ENCODE measurements around the gene VPS8. TPM values are rescaled to one million over a fixed set of nuclear protein-coding genes. Genes with fewer than 3 reads are reported as not detected.

The VPS8 gene
- total and polyA plus RNA-seq, 4 donors: 4.2 to 34.9 (median 22.9) TPM

DNA sequence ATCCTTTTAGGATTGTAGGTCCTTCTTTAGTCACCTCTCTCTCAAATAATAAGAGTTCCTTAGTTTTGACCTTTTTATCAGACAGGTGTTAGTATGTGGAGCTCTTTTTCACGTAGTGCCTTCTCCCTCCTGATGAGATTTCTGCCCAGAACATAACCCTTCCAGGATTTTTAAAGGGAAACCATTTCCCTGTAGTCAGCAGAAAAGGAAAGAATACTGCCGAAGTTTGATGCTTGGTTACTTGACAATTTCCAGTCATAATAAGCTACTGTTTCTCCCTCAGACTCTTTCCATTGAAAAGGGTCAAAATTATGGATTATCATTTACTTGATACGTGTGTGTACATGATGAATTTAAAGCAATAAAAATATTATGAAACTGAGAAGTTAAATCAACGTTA is 73.1 kb downstream of the VPS8 start:
- DNase-seq (ENCODE audit: low spot score): no peak
- Histone ChIP-seq H3K9me3 (ENCODE audit: control insufficient read depth in 4 of 4, low read length in 3 of 4) (no peaks in the 10 kb centered on the region), H3K4me1 (ENCODE audit: control insufficient read depth in 4 of 4, insufficient read depth in 4 of 4, low read length in 3 of 4) (no peaks in the 10 kb centered on the region), H3K27ac (ENCODE audit: low read depth in 1 of 2, low read length in 2 of 2) (no peak overlapping the region), H3K4me3 (ENCODE audit: low read depth in 1 of 3, low read length in 3 of 3) (no peak overlapping the region), H3K9ac (ENCODE audit: low read depth in 1 of 2, low read length in 2 of 2) (no peak overlapping the region), H3K27me3 (ENCODE audit: control insufficient read depth in 4 of 4, insufficient read depth in 4 of 4, low read length in 3 of 4) (no peaks in the 10 kb centered on the region), H3K36me3 (ENCODE audit: control insufficient read depth in 4 of 4, insufficient read depth in 3 of 4, low read depth in 1 of 4, low read length in 3 of 4) (peaks cover 0 to 6% (median 0%) of the 10 kb centered on the region in 4 donors)
- TF ChIP-seq, protein P1, sequence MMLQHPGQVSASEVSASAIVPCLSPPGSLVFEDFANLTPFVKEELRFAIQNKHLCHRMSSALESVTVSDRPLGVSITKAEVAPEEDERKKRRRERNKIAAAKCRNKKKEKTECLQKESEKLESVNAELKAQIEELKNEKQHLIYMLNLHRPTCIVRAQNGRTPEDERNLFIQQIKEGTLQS (IDR thresholded peaks at IDR 0.05): no peak
- TF ChIP-seq YY1 (IDR thresholded peaks at IDR 0.05) (no peak), ZBTB33 (IDR thresholded peaks at IDR 0.05) (no peak), JUND (IDR thresholded peaks at IDR 0.05) (no peak), GABPA (IDR thresholded peaks at IDR 0.05 in 1 of 2, conservative IDR thresholded peaks at IDR 0.05 in 1 of 2) (no peak), EGR1 (IDR thresholded peaks at IDR 0.05; ENCODE audit: low read depth in 2 of 2) (no peak), FOXA2 (IDR thresholded peaks at IDR 0.05) (no peak), NR2F2 (IDR thresholded peaks at IDR 0.05) (no peak), HNF4A (conservative IDR thresholded peaks at IDR 0.05) (no peak), RXRA (IDR thresholded peaks at IDR 0.05) (no peak), REST (IDR thresholded peaks at IDR 0.05) (no peak), TAF1 (conservative IDR thresholded peaks at IDR 0.05) (no peak), SP1 (IDR thresholded peaks at IDR 0.05) (no peak), HNF4G (IDR thresholded peaks at IDR 0.05) (no peak), FOXA1 (IDR thresholded peaks at IDR 0.05) (no peak), RAD21 (IDR thresholded peaks at IDR 0.05) (no peak)
- TF ChIP-seq, protein P2, sequence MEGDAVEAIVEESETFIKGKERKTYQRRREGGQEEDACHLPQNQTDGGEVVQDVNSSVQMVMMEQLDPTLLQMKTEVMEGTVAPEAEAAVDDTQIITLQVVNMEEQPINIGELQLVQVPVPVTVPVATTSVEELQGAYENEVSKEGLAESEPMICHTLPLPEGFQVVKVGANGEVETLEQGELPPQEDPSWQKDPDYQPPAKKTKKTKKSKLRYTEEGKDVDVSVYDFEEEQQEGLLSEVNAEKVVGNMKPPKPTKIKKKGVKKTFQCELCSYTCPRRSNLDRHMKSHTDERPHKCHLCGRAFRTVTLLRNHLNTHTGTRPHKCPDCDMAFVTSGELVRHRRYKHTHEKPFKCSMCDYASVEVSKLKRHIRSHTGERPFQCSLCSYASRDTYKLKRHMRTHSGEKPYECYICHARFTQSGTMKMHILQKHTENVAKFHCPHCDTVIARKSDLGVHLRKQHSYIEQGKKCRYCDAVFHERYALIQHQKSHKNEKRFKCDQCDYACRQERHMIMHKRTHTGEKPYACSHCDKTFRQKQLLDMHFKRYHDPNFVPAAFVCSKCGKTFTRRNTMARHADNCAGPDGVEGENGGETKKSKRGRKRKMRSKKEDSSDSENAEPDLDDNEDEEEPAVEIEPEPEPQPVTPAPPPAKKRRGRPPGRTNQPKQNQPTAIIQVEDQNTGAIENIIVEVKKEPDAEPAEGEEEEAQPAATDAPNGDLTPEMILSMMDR (IDR thresholded peaks at IDR 0.05; ENCODE audit: low read depth, low read length, missing input control): no peak
- TF ChIP-seq, protein P3, sequence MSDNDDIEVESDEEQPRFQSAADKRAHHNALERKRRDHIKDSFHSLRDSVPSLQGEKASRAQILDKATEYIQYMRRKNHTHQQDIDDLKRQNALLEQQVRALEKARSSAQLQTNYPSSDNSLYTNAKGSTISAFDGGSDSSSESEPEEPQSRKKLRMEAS (IDR thresholded peaks at IDR 0.05): no peak
- WGBS: 86% methylated on average over 4 of the region's 4 CpGs

Data from liver (tissue), 9 donors.